Ishikawa (cell line): ENCODE measurements around the gene SENP1.

Experiments used
- CREB1 ChIP-seq: IDR thresholded peaks from 2 replicates; pipeline ENCODE4 v1.6.1; 2012; ENCODE audit warnings: low read depth
- EP300 ChIP-seq: IDR thresholded peaks from 2 replicates; pipeline ENCODE4 v1.6.1; 2012; ENCODE audit warnings: borderline replicate concordance
- FOXM1 ChIP-seq: IDR thresholded peaks from 2 replicates; pipeline ENCODE4 v1.6.1; 2012; ENCODE audit warnings: low read depth, borderline replicate concordance
- RAD21 ChIP-seq: IDR thresholded peaks from 2 replicates; pipeline ENCODE4 v1.6.1; 2012; ENCODE audit warnings: low read depth
- TAF1 ChIP-seq: IDR thresholded peaks from 2 replicates; pipeline ENCODE4 v1.6.1; 2012; ENCODE audit warnings: low read depth, mild to moderate bottlenecking
- USF1 ChIP-seq: IDR thresholded peaks from 2 replicates; pipeline ENCODE4 v1.6.1; 2012

- TF ChIP-seq RAD21 = no peak
- TF ChIP-seq FOXM1 = no peak
- no peak for TF ChIP-seq CREB1
- TF ChIP-seq EP300 = no peak
- TF ChIP-seq TAF1 = no peak
- TF ChIP-seq USF1 = no peak
Measured at GRCh38 chr12:48038085-48038484, 67.8 kb downstream of the SENP1 start.
